GM12878 (cell line): ENCODE results near the gene TFF1. TPM values are rescaled to one million over a fixed set of nuclear protein-coding genes. Genes with fewer than 3 reads are reported as not detected.

Source experiments
- CHD4 ChIP-seq: fragments of 200-600 bp; sonication (generic); IDR thresholded peaks from 2 replicates; pipeline ENCODE4 v1.6.1; 2016; ENCODE audit warnings: mild to moderate bottlenecking
- EGR1 ChIP-seq, 2 experiments: IDR thresholded peaks; 1 replicate in 1 of 2; 2 replicates in 1 of 2; pipeline ENCODE4 v1.6.1; 2011 to 2012; ENCODE audit warnings: low read depth in 2 of 2, low read length in 2 of 2, borderline replicate concordance in 1 of 2, mild to moderate bottlenecking in 1 of 2, moderate library complexity in 1 of 2
- ETV6 ChIP-seq, 2 experiments: fragments of 450-650 bp in 1 of 2; IDR thresholded peaks in 1 of 2; conservative IDR thresholded peaks in 1 of 2; 2 replicates each; pipeline ENCODE4 v1.6.1; 2014; ENCODE audit warnings: antibody characterized with exemption in 1 of 2, borderline replicate concordance in 1 of 2, low read depth in 1 of 2, mild to moderate bottlenecking in 1 of 2, moderate library complexity in 1 of 2
- GABPA ChIP-seq: IDR thresholded peaks from 2 replicates; pipeline ENCODE4 v1.6.1; 2014; ENCODE audit warnings: antibody characterized with exemption, low read depth, mild to moderate bottlenecking, inconsistent platforms
- IKZF2 ChIP-seq, 2 experiments: fragments of 450-650 bp; IDR thresholded peaks; 2 replicates each; pipeline ENCODE4 v1.6.1; 2017; ENCODE audit warnings: mild to moderate bottlenecking in 2 of 2, moderate library complexity in 2 of 2
- NFYA ChIP-seq: IDR thresholded peaks from 2 replicates; pipeline ENCODE4 v1.6.1; 2011; ENCODE audit warnings: low read depth, mild to moderate bottlenecking, low read length, improper control_type of control experiment, borderline replicate concordance
- POLR2AphosphoS2 ChIP-seq: IDR thresholded peaks from 2 replicates; pipeline ENCODE4 v1.6.1; 2011; ENCODE audit warnings: low read depth, mild to moderate bottlenecking, low read length, improper control_type of control experiment, moderate library complexity
- POU2F2 ChIP-seq: IDR thresholded peaks from 3 replicates; pipeline ENCODE4 v1.6.1; 2011; ENCODE audit warnings: low read depth, mild to moderate bottlenecking, low read length, borderline replicate concordance
- RBBP5 ChIP-seq: fragments of 200-600 bp; sonication (generic); conservative IDR thresholded peaks from 2 replicates; pipeline ENCODE4 v1.6.1; 2016
- SMAD5 ChIP-seq: IDR thresholded peaks from 2 replicates; pipeline ENCODE4 v1.6.1; 2016; ENCODE audit warnings: antibody characterized with exemption, low read depth
- STAT1 ChIP-seq: fragments of 450-650 bp; conservative IDR thresholded peaks from 2 replicates; pipeline ENCODE4 v1.6.1; 2014; ENCODE audit warnings: antibody characterized with exemption, mild to moderate bottlenecking
- ZBED1 ChIP-seq: IDR thresholded peaks from 2 replicates; pipeline ENCODE4 v1.6.1; 2016; ENCODE audit warnings: borderline replicate concordance
- polyA plus RNA-seq, 11 experiments: library from polyadenylated mRNA; depleted of rRNA in 4 of 11; unstranded in 6 of 11; stranded (reverse) in 5 of 11; fragments of >200 nt; fragmentation: Nextera tagmentation in 4 of 11; fragmentation: Illumina TruSeq in 1 of 11; extraction: Ambion mirVana in 4 of 11; extraction: Trizol in 1 of 11; gene quantifications; 1 replicate in 1 of 11; 2 replicates in 10 of 11; pipeline versions ENCODE4 v1.2.1 to v1.2.3, GENCODE V29; 2011 to 2016; ENCODE audit warnings: inconsistent platforms in 2 of 11, missing spikeins in 2 of 11, low read depth in 1 of 11
- total RNA-seq, 4 experiments: library from RNA; depleted of rRNA in 3 of 4; stranded (reverse); fragments of >200 nt in 3 of 4; fragmentation: Illumina TruSeq in 1 of 4; extraction: Trizol in 1 of 4; gene quantifications; 2 replicates each; pipeline versions ENCODE4 v1.2.1 to v1.2.3, GENCODE V29; 2013 to 2021
- TF ChIP-seq, protein P1 (sequence below): fragments of 450-650 bp; IDR thresholded peaks from 2 replicates; pipeline ENCODE4 v1.6.1; 2017; ENCODE audit warnings: borderline replicate concordance
- TF ChIP-seq, protein P2 (sequence below): fragments of 450-650 bp; IDR thresholded peaks from 2 replicates; pipeline ENCODE4 v1.6.1; 2018; ENCODE audit warnings: mild to moderate bottlenecking, low read depth, moderate library complexity; ENCODE audit not compliant: partially characterized antibody
- TF ChIP-seq, protein P3 (sequence below): IDR thresholded peaks from 2 replicates; pipeline ENCODE4 v1.6.1; 2011; ENCODE audit warnings: borderline replicate concordance, low read depth, mild to moderate bottlenecking, moderate library complexity, low read length; ENCODE audit not compliant: insufficient read depth, poor library complexity, severe bottlenecking
- TF ChIP-seq, protein P4 (sequence below): IDR thresholded peaks from 2 replicates; pipeline ENCODE4 v1.6.1; 2012; ENCODE audit warnings: low read depth, low read length, improper control_type of control experiment
- TF ChIP-seq, protein P5 (sequence below): IDR thresholded peaks from 2 replicates; pipeline ENCODE4 v1.6.1; 2011; ENCODE audit warnings: low read depth, mild to moderate bottlenecking, low read length, moderate library complexity, borderline replicate concordance; ENCODE audit errors: extremely low read depth

The TFF1 gene
- total and polyA plus RNA-seq, 10 of the 15 experiments (the other 5 are each of a cell fraction or from before 2014, with no cell fraction given): 0.13 TPM; not detected in 9

DNA sequence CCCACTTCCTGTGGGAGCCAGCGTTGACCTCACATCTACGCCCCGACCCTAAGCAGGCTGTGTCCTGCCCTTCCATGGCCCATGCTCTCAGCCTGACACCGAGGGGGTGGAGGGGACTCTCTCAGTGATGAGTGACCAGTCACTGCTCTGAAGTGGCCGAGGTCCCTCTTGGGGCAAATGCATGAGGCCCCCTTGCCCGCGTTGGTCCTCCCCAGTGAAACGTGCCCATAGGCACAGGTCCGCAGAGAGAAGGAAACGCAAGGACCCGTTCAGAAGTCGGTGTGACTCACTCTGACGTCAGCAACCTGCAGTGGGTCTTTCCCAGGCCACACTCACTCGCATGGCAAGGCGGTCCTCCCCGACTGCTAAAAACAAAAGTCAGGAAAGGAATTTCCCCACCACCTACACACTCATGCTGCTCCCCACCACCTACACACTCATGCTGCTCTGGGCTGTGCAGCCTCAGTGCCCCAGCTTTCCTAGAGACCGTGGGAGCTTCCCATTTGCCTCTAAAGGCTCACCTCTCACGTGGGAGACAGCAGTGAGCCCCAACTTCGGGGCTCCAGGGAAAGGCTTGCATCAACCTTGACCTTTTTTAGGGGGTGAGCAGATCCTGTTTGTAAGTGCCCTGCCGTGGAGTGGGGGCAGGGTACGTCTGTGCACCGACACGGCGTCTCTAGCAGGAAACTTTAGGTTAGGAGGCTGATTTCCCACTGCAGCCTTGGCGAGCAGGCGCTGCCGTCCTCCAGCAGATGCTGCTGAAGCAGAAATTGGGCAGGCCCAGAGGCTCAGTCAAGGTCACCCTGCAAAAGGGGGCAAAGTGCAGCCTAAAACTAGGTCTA, 48.8 kb upstream of the TFF1 start (continued):
- TF ChIP-seq, protein P1, sequence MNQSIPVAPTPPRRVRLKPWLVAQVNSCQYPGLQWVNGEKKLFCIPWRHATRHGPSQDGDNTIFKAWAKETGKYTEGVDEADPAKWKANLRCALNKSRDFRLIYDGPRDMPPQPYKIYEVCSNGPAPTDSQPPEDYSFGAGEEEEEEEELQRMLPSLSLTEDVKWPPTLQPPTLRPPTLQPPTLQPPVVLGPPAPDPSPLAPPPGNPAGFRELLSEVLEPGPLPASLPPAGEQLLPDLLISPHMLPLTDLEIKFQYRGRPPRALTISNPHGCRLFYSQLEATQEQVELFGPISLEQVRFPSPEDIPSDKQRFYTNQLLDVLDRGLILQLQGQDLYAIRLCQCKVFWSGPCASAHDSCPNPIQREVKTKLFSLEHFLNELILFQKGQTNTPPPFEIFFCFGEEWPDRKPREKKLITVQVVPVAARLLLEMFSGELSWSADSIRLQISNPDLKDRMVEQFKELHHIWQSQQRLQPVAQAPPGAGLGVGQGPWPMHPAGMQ: no peak
- no peak for TF ChIP-seq CHD4
- peak in 1 of 2 experiments; percentile 87; a peak in 2 of 3 replicates for TF ChIP-seq EGR1 (IDR thresholded peaks at IDR 0.05; ENCODE audit: borderline replicate concordance in 1 of 2, low read depth in 2 of 2, low read length in 2 of 2)
- TF ChIP-seq, protein P2, sequence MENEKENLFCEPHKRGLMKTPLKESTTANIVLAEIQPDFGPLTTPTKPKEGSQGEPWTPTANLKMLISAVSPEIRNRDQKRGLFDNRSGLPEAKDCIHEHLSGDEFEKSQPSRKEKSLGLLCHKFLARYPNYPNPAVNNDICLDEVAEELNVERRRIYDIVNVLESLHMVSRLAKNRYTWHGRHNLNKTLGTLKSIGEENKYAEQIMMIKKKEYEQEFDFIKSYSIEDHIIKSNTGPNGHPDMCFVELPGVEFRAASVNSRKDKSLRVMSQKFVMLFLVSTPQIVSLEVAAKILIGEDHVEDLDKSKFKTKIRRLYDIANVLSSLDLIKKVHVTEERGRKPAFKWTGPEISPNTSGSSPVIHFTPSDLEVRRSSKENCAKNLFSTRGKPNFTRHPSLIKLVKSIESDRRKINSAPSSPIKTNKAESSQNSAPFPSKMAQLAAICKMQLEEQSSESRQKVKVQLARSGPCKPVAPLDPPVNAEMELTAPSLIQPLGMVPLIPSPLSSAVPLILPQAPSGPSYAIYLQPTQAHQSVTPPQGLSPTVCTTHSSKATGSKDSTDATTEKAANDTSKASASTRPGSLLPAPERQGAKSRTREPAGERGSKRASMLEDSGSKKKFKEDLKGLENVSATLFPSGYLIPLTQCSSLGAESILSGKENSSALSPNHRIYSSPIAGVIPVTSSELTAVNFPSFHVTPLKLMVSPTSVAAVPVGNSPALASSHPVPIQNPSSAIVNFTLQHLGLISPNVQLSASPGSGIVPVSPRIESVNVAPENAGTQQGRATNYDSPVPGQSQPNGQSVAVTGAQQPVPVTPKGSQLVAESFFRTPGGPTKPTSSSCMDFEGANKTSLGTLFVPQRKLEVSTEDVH: peak; percentile 19
- TF ChIP-seq GABPA: no peak
- TF ChIP-seq ZBED1: peak; percentile 68; the same call in 1 of the 2 replicates
- no peak for TF ChIP-seq POLR2AphosphoS2
- TF ChIP-seq ETV6 (conservative IDR thresholded peaks at IDR 0.05 in 1 of 2, IDR thresholded peaks at IDR 0.05 in 1 of 2; ENCODE audit: borderline replicate concordance in 1 of 2, low read depth in 1 of 2): peak in 1 of 2 experiments; percentile 53; a peak in 2 of 4 replicates
- TF ChIP-seq, protein P3, sequence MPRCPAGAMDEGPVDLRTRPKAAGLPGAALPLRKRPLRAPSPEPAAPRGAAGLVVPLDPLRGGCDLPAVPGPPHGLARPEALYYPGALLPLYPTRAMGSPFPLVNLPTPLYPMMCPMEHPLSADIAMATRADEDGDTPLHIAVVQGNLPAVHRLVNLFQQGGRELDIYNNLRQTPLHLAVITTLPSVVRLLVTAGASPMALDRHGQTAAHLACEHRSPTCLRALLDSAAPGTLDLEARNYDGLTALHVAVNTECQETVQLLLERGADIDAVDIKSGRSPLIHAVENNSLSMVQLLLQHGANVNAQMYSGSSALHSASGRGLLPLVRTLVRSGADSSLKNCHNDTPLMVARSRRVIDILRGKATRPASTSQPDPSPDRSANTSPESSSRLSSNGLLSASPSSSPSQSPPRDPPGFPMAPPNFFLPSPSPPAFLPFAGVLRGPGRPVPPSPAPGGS: peak; percentile 99
- TF ChIP-seq STAT1: 0 out of 2 replicates have a peak, but pooled peaks have one; percentile 29
- TF ChIP-seq RBBP5: no peak
- peak; percentile 99 for TF ChIP-seq IKZF2 (IDR thresholded peaks at IDR 0.05)
- no peak for TF ChIP-seq NFYA
- no peak for TF ChIP-seq SMAD5
- no peak; the same call in 1 of the 3 replicates for TF ChIP-seq POU2F2
- TF ChIP-seq, protein P4, sequence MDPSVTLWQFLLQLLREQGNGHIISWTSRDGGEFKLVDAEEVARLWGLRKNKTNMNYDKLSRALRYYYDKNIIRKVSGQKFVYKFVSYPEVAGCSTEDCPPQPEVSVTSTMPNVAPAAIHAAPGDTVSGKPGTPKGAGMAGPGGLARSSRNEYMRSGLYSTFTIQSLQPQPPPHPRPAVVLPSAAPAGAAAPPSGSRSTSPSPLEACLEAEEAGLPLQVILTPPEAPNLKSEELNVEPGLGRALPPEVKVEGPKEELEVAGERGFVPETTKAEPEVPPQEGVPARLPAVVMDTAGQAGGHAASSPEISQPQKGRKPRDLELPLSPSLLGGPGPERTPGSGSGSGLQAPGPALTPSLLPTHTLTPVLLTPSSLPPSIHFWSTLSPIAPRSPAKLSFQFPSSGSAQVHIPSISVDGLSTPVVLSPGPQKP: no peak
- TF ChIP-seq, protein P5, sequence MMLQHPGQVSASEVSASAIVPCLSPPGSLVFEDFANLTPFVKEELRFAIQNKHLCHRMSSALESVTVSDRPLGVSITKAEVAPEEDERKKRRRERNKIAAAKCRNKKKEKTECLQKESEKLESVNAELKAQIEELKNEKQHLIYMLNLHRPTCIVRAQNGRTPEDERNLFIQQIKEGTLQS: peak; percentile 24; the same call in 1 of the 2 replicates
